BJ (cell line): Measurements from ENCODE around the gene STAT5B. TPM values are rescaled to one million over a fixed set of nuclear protein-coding genes. Genes with fewer than 3 reads are reported as not detected.

Experiments used
- CTCF ChIA-PET: fragments of 350-600 bp; formaldehyde crosslinking; extraction: SDS; loops from one replicate; lab custom pipeline; 2021; ENCODE audit warnings: antibody characterized with exemption, inconsistent platforms; lab: Yijun Ruan, JAX
- POLR2A ChIA-PET: fragments of 300-600 bp; sonication (Branson Sonifier 250); formaldehyde crosslinking; extraction: SDS; loops from one replicate; lab custom pipeline; 2021; ENCODE audit warnings: antibody characterized with exemption; lab: Charles Lee
- DNase-seq: peaks from one replicate; pipeline ENCODE4 v3.0.0-alpha.2; 2011; ENCODE audit warnings: low read depth
- H3K27me3 ChIP-seq: 2 replicates; pipeline ENCODE4 v1.6.0; 2011; ENCODE audit warnings: low read length; ENCODE audit not compliant: control insufficient read depth, insufficient read depth
- H3K36me3 ChIP-seq: 2 replicates; pipeline ENCODE4 v1.5.1; 2011; ENCODE audit warnings: low read length; ENCODE audit not compliant: control insufficient read depth, insufficient read depth
- H3K4me3 ChIP-seq: 2 replicates; pipeline ENCODE4 v1.5.1; 2011; ENCODE audit warnings: low read depth, mild to moderate bottlenecking, control low read depth, low read length
- CTCF ChIP-seq: IDR thresholded peaks from 2 replicates; pipeline ENCODE4 v1.5.1; 2011; ENCODE audit warnings: low read depth, mild to moderate bottlenecking, control low read depth, inconsistent platforms, low read length, moderate library complexity; ENCODE audit not compliant: insufficient read depth
- polyA plus RNA-seq: library from polyadenylated mRNA; depleted of rRNA; stranded (reverse); fragments of >200 nt; gene quantifications from 2 replicates; pipeline ENCODE4 v1.2.3, GENCODE V29; 2011

STAT5B gene
- polyA plus RNA-seq, 1 experiment = 37.2 TPM

GRCh38 chr17:42180922-42181850, 95.0 kb downstream of the STAT5B start, which contains the start of gene KCNH4:
TSS of gene KCNH4 (minus strand) at chr17:42181142. CDS start at chr17:42180945, 197 bp downstream.
- DNase-seq = no peak
- Histone ChIP-seq H3K36me3 (no peaks in the 10 kb centered on the region), H3K27me3 (peaks cover 25% of the 10 kb centered on the region), H3K4me3 (peak within 1 kb of the TSS; percentile 26)
- TF ChIP-seq CTCF = peak; percentile 59
- ChIA-PET CTCF (interaction anchor here (0.6 to 4.7 kb wide), 18 partner anchors 9 to 346 kb away, joined by 3 to 32 read pairs (median 4); partner anchors contain the start of genes DHX58 and KAT2A), POLR2A (no interaction called here)

GRCh38 chr17:42180411-42180921, 95.7 kb downstream of the STAT5B start:
- POLR2A ChIA-PET = no interaction called here
- peaks cover 25% of the 10 kb centered on the region for H3K27me3 ChIP-seq
- H3K4me3 ChIP-seq = no peak overlapping the region

GRCh38 chr17:42179911-42180410, 96.2 kb downstream of the STAT5B start:
- POLR2A ChIA-PET = no interaction called here
- CTCF ChIA-PET = interaction anchor here (0.5 to 4.7 kb wide), 8 partner anchors 8 to 235 kb away, joined by 3 to 32 read pairs (median 3); partner anchors contain the start of gene KAT2A
- DNase-seq = no peak
- Histone ChIP-seq H3K4me3 (no peak overlapping the region), H3K36me3 (no peaks in the 10 kb centered on the region), H3K27me3 (peaks cover 25% of the 10 kb centered on the region)
- TF ChIP-seq CTCF = no peak

More at GRCh38 chr17:42180411-42180921, 95.7 kb downstream of the STAT5B start:
- no peak for DNase-seq
- CTCF ChIA-PET = interaction anchor here (0.5 to 4.7 kb wide), 11 partner anchors 11 to 112 kb away, joined by 3 to 32 read pairs (median 6); partner anchors contain the start of genes DHX58 and KAT2A
- H3K36me3 ChIP-seq = no peaks in the 10 kb centered on the region
- no peak for TF ChIP-seq CTCF

GRCh38 chr17:42179335-42179734, 96.9 kb downstream of the STAT5B start:
- H3K27me3 ChIP-seq = peaks cover 26% of the 10 kb centered on the region
- ChIA-PET POLR2A (no interaction called here), CTCF (interaction anchor here (1.4 to 1.5 kb wide), 3 partner anchors 8 to 45 kb away, joined by 3 read pairs; no protein-coding TSS in a partner anchor)
- TF ChIP-seq CTCF = no peak
- DNase-seq = no peak
- no peak overlapping the region for H3K4me3 ChIP-seq
- H3K36me3 ChIP-seq = no peaks in the 10 kb centered on the region
